Purkinje cell (primary cell): Measurements from ENCODE around the gene CD109. TPM values are rescaled to one million over a fixed set of nuclear protein-coding genes. Genes with fewer than 3 reads are reported as not detected.

Source experiments
- polyA plus RNA-seq: library from polyadenylated mRNA; unstranded; fragments of >200 nt; fragmentation: Nextera tagmentation; gene quantifications from 2 replicates; pipeline ENCODE4 v1.2.1, GENCODE V29; 2014

CD109 gene
- polyA plus RNA-seq, result 0.51 TPM in 1 of 2 replicates, not detected in the other

GRCh38 chr6:73695619-73696421 lies at the start of gene CD109:
TSS of gene CD109 (plus strand) at chr6:73696203. CDS start at chr6:73696216, 13 bp downstream.

GRCh38 chr6:73653571-73654424 lies 42.2 kb upstream of the CD109 start, which contains the start of gene SLC17A5:
TSS of gene SLC17A5 (minus strand) at chr6:73653992. CDS start at chr6:73653886, 106 bp downstream.

Other genes starting within 250 kb of the CD109 start
- 0.12 and 2.1 TPM in 2 replicates for gene CGAS, start 243.9 kb upstream of the CD109 start, polyA plus RNA-seq
- gene MTO1, start 234.5 kb upstream of the CD109 start, polyA plus RNA-seq, result 39.1 and 46.0 TPM in 2 replicates
- 596 and 624 TPM in 2 replicates for gene EEF1A1, start 175.2 kb upstream of the CD109 start, polyA plus RNA-seq
- 3.5 and 7.6 TPM in 2 replicates for gene SLC17A5, start 42.2 kb upstream of the CD109 start, polyA plus RNA-seq